Activated gamma-delta T cell treated with Interleukin-2 at 50 U/mL for 16 hours (primary cell): Measurements from ENCODE around the gene CA4.
"Not testable (repeated sequence)": the region's sequence is repeated elsewhere in the genome, so short reads cannot be mapped to it uniquely, and the experiment has no call there.

Experiments used
- DNase-seq: peaks from one replicate; pipeline ENCODE4 v3.0.0-alpha.2; 2020

CA4 gene

DNA sequence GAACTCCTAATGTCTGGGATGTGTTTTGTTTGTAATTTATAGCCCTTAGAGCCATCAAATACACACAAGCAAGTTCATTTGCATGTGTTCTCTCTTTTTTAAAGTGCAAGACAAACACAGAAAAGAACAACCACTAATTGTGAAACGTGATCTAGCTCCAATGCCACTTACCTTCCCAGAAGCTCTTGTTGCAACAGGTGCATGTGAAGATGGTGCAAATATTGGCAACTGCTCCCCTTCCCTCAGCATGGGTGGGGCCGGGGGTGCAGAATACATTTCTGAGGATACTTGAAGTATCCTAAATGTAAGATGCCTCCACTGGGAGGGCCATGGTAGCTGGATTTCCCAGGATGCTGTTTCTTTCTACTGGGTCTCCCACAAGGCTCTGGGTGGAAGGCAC lies 28.4 kb downstream of the CA4 start:
- DNase-seq: not testable (repeated sequence)

DNA sequence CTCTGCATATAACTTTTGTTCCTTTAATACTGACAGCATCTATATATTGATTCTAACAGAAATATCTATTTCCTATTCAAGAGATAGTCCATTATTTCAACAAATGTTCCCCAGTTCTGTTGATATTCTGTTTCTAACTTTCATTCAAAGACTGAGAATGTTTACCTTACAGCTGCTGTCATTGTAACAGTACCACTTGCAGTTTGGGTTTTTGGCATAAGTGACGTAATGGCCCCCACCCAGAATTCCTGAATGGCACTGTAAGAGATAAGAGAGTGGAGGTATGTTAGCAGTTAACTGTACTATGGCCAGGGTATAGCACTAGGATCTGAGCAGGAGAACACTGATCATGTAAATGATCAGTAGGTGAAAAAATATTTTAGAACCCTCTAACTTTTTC lies 30.6 kb downstream of the CA4 start:
- not testable (repeated sequence) for DNase-seq

DNA sequence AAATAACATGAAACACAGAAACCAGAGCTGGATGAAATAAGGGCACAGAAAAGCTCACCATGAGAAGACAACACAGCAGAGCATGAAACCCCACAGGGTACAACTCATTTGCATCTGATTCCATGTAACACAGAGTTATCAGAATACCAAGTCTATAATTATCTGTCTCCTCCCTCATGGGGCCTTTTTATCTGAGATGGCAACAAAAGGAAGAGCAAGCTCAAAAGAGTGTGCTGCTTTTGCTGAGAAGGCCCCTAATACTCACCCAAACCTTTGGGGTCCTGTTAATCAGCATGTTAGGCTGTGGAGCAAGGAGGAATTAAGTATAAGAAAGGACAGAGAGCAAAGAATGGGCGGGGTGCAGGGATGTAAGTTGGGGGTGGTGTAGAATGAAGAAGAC lies 36.6 kb downstream of the CA4 start:
- DNase-seq: not testable (repeated sequence)

DNA sequence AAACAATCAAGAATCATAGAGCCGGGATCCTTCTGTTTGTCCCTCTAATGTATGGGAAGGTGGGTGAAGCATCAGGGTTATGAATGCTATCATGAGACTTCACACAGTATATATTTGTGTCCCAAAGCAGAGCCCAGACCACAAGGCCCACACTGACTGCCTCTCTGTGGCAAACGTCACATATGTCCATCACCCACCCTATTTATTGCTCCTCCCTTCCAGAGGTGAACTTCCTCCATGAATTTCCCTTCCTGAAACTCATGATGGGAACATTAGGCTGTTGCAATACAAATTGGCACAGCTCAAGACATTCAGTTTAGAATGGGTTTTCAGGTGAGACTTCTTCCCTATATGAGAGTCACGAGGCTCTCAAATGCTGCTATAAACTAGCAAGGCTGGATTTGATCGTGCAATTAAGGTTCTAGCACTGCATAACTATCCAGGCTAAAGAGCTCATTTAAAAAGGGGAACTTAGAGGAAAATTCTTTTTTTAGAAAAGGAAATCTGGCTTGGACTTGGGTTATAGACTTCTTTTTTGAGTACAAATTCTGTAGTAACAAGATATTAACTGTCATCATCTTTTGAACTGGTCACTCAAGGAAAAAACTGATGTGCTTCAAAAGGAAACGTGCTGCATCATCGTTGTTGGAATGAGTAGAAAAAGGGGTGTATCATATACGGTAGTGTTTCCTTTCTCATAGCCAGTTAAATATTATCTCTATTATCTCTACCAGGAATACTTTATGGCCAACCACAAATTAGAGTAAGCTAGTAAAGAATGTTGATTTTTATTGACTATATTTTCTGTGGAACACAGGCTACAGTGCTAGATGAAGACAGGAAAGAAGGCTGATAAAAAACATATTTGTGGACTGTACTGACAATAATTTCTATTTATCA lies 37.3 kb downstream of the CA4 start:
- DNase-seq: not testable (repeated sequence)

DNA sequence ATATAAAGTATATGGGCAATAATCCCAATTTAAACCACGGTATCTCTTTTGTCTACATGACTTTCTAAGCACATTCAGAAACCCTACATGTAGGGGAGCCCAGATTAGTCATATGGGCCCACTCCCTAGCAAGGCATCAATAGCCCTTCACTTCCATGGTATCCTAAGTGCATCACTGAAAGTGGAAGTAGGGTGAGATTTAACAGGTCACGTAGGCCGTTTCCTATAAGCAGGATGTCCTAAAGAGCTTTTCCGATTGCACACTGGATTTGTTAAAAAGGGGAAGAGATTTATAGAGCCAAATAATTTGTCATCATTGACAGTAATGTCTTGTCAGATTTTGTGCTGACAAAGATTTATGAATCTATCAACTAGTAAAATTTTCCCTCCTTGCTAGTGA lies 39.0 kb downstream of the CA4 start:
- no peak for DNase-seq

DNA sequence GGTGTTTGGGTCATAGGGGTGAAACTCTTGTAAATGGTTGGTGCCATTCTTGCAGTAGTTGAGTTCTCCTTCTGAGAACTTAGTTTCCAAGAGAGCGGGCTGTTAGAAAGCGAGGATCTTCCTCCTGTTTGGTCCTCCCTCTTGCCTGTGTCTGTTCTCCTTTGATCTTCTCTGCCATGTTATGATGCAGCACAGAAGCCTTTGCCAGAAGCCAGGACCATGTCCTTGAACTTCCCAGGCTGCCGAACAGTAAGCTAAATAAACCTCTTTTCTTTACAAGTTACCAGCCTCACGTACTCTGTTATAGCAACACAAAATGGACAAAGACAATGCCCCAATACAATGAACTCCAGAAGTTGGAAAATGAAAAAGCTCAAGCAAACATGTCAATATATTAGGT lies 40.3 kb downstream of the CA4 start:
- not testable (repeated sequence) for DNase-seq

DNA sequence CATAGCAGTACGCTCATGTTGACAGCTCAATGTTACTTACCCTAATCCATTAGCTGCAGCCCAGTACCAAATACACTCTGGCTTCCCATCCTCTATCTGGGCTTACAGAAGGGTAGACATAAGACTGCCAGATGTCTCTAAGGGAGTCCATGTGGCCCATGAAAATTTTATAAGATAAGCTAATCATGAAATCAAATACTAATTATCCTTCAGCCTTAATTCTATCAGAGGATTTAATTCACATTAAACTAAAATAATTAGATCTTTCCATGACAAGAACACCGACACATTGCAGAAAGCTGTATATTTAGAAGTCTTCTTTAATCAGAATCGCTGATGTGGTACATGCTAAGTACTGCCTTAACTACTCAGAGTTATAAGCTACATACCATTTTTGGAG lies 43.3 kb downstream of the CA4 start:
- DNase-seq: not testable (repeated sequence)

DNA sequence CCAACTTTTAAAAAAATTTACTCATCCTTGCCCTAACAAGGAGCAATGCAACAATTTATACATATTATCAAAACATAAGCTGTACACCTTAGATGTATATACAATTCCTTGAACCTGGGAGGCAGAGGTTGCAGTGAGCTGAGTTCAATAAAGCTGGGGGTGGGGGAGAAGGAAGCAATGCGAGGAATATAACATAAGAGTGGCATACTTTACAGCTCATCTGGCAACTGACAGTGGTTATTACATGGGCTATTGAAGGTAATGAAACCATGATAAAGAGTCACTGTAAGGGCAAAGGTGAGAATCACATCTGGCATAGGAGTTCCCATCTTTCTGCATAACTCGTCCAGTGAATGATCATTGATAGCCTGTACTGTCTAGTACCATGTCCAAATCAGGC lies 43.7 kb downstream of the CA4 start:
- DNase-seq: no peak

DNA sequence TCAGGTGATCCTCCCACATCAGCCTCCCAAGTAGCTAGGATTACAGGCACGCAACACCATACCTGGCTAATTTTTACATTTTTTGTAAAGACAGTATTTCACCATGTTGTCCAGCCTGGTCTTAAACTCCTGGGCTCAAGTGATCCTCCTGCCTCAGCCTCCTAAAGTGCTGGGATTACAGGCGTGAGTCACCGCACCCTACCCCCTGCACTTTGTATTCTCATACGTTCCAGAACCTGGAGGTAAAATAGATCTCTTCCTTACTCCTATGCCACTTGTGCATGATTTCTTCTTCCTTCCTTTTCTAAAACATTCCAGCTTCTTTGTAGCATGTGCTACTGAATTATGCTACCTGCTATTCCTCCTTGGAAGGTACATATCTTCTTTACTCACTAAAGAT lies 44.4 kb downstream of the CA4 start:
- DNase-seq: not testable (repeated sequence)

DNA sequence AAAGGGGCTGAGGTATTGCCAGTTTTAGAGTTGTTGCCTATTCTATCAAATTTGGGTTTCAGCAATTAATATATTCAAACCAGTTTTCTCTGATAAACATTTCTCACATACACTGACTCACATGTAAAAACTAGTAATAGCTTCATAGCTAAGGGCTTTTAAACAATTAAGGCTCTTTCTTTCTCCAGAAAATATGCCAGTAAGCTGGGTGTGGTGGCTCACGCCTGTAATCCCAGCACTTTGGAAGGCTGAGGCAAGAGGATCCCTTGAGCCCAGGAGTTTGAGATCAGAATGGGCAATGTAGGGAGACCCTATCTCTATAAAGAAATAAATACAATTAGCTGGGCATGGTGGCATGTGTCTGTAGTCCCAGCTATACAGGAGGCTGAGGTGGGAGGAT lies 48.9 kb downstream of the CA4 start:
- not testable (repeated sequence) for DNase-seq

DNA sequence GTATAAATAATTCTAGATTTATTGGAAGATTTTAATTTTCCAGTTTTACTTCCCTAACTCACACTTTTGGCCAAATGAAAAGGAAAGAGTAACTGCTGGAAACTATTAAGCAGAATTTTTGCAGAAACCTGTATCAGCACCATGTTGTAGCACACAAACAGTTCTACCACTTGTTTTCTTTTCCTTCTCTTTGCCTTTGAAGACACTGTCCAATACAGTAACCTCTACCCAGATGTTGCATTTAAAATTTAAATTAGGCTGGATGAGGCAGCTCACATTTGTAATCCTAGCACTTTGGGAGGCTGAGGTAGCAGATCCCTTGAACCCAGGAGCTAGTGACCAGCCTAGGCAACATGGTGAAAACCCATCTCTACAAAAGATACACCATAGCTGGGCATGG lies 56.0 kb downstream of the CA4 start:
- not testable (repeated sequence) for DNase-seq

DNA sequence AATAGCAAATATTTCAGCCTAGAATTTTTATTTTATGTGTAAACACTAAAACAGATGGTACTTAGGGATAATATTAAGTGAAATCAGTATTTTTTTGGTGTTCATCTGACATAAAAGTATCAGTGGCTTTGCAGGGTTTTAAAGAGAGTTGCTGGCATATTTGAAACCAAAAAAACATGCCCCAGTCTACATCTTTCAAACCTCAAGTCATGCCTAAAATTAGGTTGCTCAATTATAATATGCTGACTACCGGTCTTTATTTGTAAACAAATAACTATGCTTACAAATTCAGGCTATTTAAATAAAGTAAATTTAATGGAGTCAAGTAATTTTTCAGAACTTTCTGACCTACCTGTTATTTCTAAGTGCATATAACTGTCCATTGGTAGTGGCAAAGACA lies 58.5 kb downstream of the CA4 start:
- DNase-seq: not testable (repeated sequence)
